HepG2 (cell line): ENCODE measurements around the gene TOB1. TPM values are rescaled to one million over a fixed set of nuclear protein-coding genes. Genes with fewer than 3 reads are reported as not detected.

ENCODE experiments used
- ARNT2 ChIP-seq: sonication (generic); formaldehyde crosslinking; IDR thresholded peaks from 2 replicates; pipeline ENCODE4 v1.8.0; 2022; ENCODE audit warnings: mild to moderate bottlenecking, low read depth, missing genetic modification reagents, moderate library complexity
- BRCA1 ChIP-seq: sonication (generic); formaldehyde crosslinking; IDR thresholded peaks from 2 replicates; pipeline ENCODE4 v1.4.0; 2020; ENCODE audit warnings: missing genetic modification reagents
- HNRNPH1 ChIP-seq: fragments of 200-400 bp; formaldehyde crosslinking; optimal IDR thresholded peaks from 2 replicates; pipeline ENCODE3; 2017; ENCODE audit warnings: mild to moderate bottlenecking, low read depth, low read length
- KDM3A ChIP-seq: IDR thresholded peaks from 2 replicates; pipeline ENCODE4 v1.6.1; 2018; ENCODE audit warnings: low read depth, missing compliant biosample characterization
- NFKBIZ ChIP-seq: IDR thresholded peaks from 2 replicates; pipeline ENCODE4 v1.6.1; 2018; ENCODE audit warnings: missing genetic modification reagents, missing compliant biosample characterization
- RXRA ChIP-seq: sonication (generic); formaldehyde crosslinking; IDR thresholded peaks from 2 replicates; pipeline ENCODE4 v1.5.1; 2020; ENCODE audit warnings: missing genetic modification reagents
- SIN3A ChIP-seq: IDR thresholded peaks from 2 replicates; pipeline ENCODE4 v1.6.1; 2011; ENCODE audit warnings: low read depth, mild to moderate bottlenecking, control low read depth, low read length, borderline replicate concordance
- SOX6 ChIP-seq, 2 experiments: fragments of 450-650 bp in 1 of 2; sonication (generic) in 1 of 2; formaldehyde crosslinking in 1 of 2; IDR thresholded peaks; 2 replicates each; pipeline versions ENCODE4 v1.4.0 to v1.6.1; 2017 to 2020; ENCODE audit warnings: antibody characterized with exemption in 1 of 2, mild to moderate bottlenecking in 1 of 2, missing genetic modification reagents in 1 of 2
- ZEB1 ChIP-seq: IDR thresholded peaks from 2 replicates; pipeline ENCODE4 v1.6.1; 2012; ENCODE audit warnings: mild to moderate bottlenecking, low read depth, inconsistent platforms; ENCODE audit not compliant: insufficient replicate concordance
- ZNF101 ChIP-seq: sonication (generic); formaldehyde crosslinking; IDR thresholded peaks from 2 replicates; pipeline ENCODE4 v1.4.0; 2020; ENCODE audit warnings: mild to moderate bottlenecking, low read depth, missing genetic modification reagents, borderline replicate concordance
- ZNF570 ChIP-seq: sonication (generic); formaldehyde crosslinking; IDR thresholded peaks from 2 replicates; pipeline ENCODE4 v1.4.0; 2020; ENCODE audit warnings: mild to moderate bottlenecking, missing genetic modification reagents, borderline replicate concordance
- ZNF737 ChIP-seq: sonication (generic); formaldehyde crosslinking; IDR thresholded peaks from 2 replicates; pipeline ENCODE4 v1.5.0; 2020; ENCODE audit warnings: missing genetic modification reagents, mild to moderate bottlenecking, borderline replicate concordance
- ZNF747 ChIP-seq: sonication (generic); formaldehyde crosslinking; IDR thresholded peaks from 2 replicates; pipeline ENCODE4 v1.8.1; 2023; ENCODE audit warnings: missing genetic modification reagents, mild to moderate bottlenecking, borderline replicate concordance
- polyA plus RNA-seq, 8 experiments: library from polyadenylated mRNA; depleted of rRNA in 3 of 8; stranded (reverse) in 7 of 8; unstranded in 1 of 8; fragments of >200 nt; fragmentation: Illumina TruSeq in 4 of 8; extraction: Trizol in 4 of 8; gene quantifications; 2 replicates each; pipeline versions ENCODE4 v1.2.1 to v1.2.3, GENCODE V29; 2011 to 2016; ENCODE audit warnings: low read depth in 4 of 8, missing spikeins in 1 of 8, mixed read lengths in 1 of 8; ENCODE audit not compliant: insufficient read depth in 1 of 8
- total RNA-seq, 5 experiments: library from RNA; depleted of rRNA; stranded (reverse); fragments of >200 nt; fragmentation: Illumina TruSeq; extraction: Trizol; gene quantifications; 2 replicates each; pipeline ENCODE4 v1.2.3, GENCODE V29; 2016; ENCODE audit warnings: low read depth in 1 of 5
- TF ChIP-seq, protein P1 (sequence below): IDR thresholded peaks from 2 replicates; pipeline ENCODE4 v1.6.1; 2018; ENCODE audit warnings: missing genetic modification reagents
- TF ChIP-seq, protein P2 (sequence below): sonication (generic); formaldehyde crosslinking; IDR thresholded peaks from 2 replicates; pipeline ENCODE4 v1.4.0; 2020; ENCODE audit warnings: mild to moderate bottlenecking, missing genetic modification reagents
- TF ChIP-seq, protein P3 (sequence below): sonication (generic); formaldehyde crosslinking; IDR thresholded peaks from 2 replicates; pipeline ENCODE4 v1.4.0; 2020; ENCODE audit warnings: mild to moderate bottlenecking, low read depth, missing genetic modification reagents
- TF ChIP-seq, protein P4 (sequence below): sonication (generic); formaldehyde crosslinking; IDR thresholded peaks from 2 replicates; pipeline ENCODE4 v1.8.1; 2022; ENCODE audit warnings: low read depth, mild to moderate bottlenecking, missing genetic modification reagents
- TF ChIP-seq, protein P5 (sequence below): sonication (generic); formaldehyde crosslinking; IDR thresholded peaks from 2 replicates; pipeline ENCODE4 v1.4.0; 2020; ENCODE audit warnings: missing genetic modification reagents
- TF ChIP-seq, protein P6 (sequence below): sonication (generic); formaldehyde crosslinking; IDR thresholded peaks from 2 replicates; pipeline ENCODE4 v1.5.0; 2020; ENCODE audit warnings: missing genetic modification reagents

Gene TOB1
- total and polyA plus RNA-seq, 2 of the 13 experiments (the other 11 are each of a cell fraction or from before 2014, with no cell fraction given) = 21.9 to 57.7 TPM

DNA sequence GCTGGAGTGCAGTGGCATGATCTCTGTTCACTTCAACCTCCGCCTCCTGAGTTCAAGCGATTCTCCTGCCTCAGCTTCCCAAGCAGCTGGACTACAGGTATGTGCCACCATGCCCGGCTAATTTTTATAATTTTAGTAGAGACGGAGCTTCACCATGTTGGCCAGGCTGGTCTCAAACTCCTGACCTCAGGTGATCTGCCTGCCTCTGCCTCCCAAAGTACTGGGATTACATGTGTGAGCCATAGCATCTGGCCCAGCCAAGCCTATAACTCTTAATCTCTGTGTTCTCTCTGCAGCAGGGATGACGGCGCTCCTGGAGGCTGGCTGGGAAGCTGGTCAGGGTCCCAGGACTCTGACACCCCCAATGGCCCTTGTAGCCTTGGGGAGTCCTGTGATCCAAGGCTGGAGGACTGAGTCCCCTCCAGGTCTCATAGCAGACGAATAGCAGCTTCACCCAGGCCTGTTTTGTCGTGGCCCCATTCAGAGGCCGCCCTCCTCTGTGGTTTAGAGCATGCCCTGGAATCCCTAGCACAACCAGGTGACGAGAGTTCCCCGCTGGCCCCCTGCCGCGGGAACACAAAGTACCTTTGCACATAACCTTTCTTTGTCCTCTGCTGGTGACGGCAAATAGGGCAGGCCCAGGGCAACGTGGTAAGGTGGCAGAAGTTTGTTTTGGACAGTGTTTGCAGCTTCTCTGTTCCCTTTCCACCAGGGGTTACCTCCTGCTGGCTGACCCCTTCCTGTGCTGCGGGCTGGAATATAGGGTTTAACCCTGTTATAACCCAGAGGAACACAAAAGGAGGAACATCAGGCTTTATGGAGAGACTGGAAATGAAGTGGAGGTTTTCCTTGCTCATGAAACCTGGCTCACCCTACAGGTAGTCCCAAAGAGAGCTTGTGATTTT is 43.0 kb upstream of the TOB1 start (continued):
- TF ChIP-seq, protein P1, sequence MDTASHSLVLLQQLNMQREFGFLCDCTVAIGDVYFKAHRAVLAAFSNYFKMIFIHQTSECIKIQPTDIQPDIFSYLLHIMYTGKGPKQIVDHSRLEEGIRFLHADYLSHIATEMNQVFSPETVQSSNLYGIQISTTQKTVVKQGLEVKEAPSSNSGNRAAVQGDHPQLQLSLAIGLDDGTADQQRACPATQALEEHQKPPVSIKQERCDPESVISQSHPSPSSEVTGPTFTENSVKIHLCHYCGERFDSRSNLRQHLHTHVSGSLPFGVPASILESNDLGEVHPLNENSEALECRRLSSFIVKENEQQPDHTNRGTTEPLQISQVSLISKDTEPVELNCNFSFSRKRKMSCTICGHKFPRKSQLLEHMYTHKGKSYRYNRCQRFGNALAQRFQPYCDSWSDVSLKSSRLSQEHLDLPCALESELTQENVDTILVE = peak; percentile 79
- TF ChIP-seq, protein P2, sequence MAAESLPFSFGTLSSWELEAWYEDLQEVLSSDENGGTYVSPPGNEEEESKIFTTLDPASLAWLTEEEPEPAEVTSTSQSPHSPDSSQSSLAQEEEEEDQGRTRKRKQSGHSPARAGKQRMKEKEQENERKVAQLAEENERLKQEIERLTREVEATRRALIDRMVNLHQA (CRISPR knock-in tag) = no peak
- TF ChIP-seq SIN3A (no peak), RXRA (CRISPR knock-in tag) (peak; percentile 95), BRCA1 (CRISPR knock-in tag) (no peak; the same call in 1 of the 2 replicates), ZNF101 (CRISPR knock-in tag) (no peak), ZEB1 (peak; percentile 93), NFKBIZ (CRISPR knock-in tag) (no peak; the same call in 1 of the 2 replicates), ZNF737 (CRISPR knock-in tag) (no peak), ZNF570 (CRISPR knock-in tag) (no peak), ZNF747 (CRISPR knock-in tag) (no peak; the same call in 1 of the 2 replicates), SOX6 (IDR thresholded peaks at IDR 0.05) (no peak), SOX6 (CRISPR knock-in tag; IDR thresholded peaks at IDR 0.05) (peak; percentile 92), KDM3A (peak; percentile 82), HNRNPH1 (peak; percentile 53), ARNT2 (CRISPR knock-in tag) (peak; percentile 64; the same call in 1 of the 2 replicates)
- TF ChIP-seq, protein P3, sequence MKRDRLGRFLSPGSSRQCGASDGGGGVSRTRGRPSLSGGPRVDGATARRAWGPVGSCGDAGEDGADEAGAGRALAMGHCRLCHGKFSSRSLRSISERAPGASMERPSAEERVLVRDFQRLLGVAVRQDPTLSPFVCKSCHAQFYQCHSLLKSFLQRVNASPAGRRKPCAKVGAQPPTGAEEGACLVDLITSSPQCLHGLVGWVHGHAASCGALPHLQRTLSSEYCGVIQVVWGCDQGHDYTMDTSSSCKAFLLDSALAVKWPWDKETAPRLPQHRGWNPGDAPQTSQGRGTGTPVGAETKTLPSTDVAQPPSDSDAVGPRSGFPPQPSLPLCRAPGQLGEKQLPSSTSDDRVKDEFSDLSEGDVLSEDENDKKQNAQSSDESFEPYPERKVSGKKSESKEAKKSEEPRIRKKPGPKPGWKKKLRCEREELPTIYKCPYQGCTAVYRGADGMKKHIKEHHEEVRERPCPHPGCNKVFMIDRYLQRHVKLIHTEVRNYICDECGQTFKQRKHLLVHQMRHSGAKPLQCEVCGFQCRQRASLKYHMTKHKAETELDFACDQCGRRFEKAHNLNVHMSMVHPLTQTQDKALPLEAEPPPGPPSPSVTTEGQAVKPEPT (CRISPR knock-in tag) = no peak
- TF ChIP-seq, protein P4, sequence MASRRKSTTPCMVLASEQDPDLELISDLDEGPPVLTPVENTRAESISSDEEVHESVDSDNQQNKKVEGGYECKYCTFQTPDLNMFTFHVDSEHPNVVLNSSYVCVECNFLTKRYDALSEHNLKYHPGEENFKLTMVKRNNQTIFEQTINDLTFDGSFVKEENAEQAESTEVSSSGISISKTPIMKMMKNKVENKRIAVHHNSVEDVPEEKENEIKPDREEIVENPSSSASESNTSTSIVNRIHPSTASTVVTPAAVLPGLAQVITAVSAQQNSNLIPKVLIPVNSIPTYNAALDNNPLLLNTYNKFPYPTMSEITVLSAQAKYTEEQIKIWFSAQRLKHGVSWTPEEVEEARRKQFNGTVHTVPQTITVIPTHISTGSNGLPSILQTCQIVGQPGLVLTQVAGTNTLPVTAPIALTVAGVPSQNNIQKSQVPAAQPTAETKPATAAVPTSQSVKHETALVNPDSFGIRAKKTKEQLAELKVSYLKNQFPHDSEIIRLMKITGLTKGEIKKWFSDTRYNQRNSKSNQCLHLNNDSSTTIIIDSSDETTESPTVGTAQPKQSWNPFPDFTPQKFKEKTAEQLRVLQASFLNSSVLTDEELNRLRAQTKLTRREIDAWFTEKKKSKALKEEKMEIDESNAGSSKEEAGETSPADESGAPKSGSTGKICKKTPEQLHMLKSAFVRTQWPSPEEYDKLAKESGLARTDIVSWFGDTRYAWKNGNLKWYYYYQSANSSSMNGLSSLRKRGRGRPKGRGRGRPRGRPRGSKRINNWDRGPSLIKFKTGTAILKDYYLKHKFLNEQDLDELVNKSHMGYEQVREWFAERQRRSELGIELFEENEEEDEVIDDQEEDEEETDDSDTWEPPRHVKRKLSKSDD (CRISPR knock-in tag) = peak; percentile 53; the same call in 1 of the 2 replicates
- TF ChIP-seq, protein P5, sequence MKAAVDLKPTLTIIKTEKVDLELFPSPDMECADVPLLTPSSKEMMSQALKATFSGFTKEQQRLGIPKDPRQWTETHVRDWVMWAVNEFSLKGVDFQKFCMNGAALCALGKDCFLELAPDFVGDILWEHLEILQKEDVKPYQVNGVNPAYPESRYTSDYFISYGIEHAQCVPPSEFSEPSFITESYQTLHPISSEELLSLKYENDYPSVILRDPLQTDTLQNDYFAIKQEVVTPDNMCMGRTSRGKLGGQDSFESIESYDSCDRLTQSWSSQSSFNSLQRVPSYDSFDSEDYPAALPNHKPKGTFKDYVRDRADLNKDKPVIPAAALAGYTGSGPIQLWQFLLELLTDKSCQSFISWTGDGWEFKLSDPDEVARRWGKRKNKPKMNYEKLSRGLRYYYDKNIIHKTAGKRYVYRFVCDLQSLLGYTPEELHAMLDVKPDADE (CRISPR knock-in tag) = no peak
- TF ChIP-seq, protein P6, sequence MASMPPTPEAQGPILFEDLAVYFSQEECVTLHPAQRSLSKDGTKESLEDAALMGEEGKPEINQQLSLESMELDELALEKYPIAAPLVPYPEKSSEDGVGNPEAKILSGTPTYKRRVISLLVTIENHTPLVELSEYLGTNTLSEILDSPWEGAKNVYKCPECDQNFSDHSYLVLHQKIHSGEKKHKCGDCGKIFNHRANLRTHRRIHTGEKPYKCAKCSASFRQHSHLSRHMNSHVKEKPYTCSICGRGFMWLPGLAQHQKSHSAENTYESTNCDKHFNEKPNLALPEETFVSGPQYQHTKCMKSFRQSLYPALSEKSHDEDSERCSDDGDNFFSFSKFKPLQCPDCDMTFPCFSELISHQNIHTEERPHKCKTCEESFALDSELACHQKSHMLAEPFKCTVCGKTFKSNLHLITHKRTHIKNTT = no peak
